AG04449 (cell line): ENCODE results near the gene DYNC1H1.

Source experiments
- CTCF ChIA-PET: fragments of 350-600 bp; formaldehyde crosslinking; extraction: SDS; loops from one replicate; lab custom pipeline; 2021; ENCODE audit warnings: antibody characterized with exemption; lab: Yijun Ruan, JAX
- POLR2A ChIA-PET: fragments of 400-600, 350-600 bp; formaldehyde crosslinking; extraction: SDS; loops from one replicate; lab custom pipeline; 2020; ENCODE audit warnings: antibody characterized with exemption, inconsistent platforms; lab: Yijun Ruan, JAX
- DNase-seq: peaks from one replicate; pipeline ENCODE4 v3.0.0-alpha.2; 2010; ENCODE audit warnings: low read depth, low spot score
- H3K4me3 ChIP-seq: 2 replicates; pipeline ENCODE4 v1.5.1; 2011; ENCODE audit warnings: low read depth, mild to moderate bottlenecking, control low read depth, low read length
- TF ChIP-seq, protein P1 (sequence below): IDR thresholded peaks from one replicate; pipeline ENCODE4 v1.5.1; 2011; ENCODE audit warnings: mild to moderate bottlenecking, moderate library complexity, low read length, control low read depth, inconsistent platforms; ENCODE audit not compliant: insufficient read depth; ENCODE audit errors: missing control alignments

Gene DYNC1H1

DNA sequence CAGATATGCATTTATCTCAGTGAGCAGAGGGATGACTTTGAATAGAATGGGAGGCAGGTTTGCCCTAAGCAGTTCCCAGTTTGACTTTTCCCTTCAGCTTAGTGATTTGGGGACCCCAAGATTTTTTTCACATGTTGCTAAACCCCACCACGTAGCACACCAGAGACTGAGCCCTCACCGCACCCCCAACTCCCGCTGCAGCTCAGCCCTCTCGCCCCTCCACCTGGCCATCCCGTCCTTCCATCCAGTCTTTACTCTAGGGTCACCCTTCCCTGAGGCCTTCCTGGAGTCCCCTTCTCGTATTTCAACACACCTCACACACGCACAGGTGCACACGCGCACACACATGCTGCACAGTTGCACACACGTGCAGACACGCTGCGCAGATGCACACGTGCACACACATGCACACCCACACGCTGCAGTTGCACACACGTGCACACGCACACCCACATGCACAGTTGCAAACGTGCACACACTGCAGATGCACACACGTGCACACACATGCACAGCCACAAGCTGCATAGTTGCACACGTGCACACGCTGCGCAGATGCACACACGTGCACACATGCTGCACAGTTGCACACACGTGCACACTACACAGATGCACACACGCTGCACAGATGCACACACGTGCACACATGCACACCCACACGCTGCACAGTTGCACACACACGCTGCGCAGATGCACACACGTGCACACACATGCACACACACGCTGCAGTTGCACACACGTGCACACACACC, 92.5 kb downstream of the DYNC1H1 start:
- DNase-seq, result no peak
- ChIA-PET POLR2A (no interaction called here), CTCF (interaction anchor here (1.0 to 1.4 kb wide), 2 partner anchors 29 to 39 kb away, joined by 3 to 8 read pairs; no protein-coding TSS in a partner anchor)
- TF ChIP-seq, protein P1, sequence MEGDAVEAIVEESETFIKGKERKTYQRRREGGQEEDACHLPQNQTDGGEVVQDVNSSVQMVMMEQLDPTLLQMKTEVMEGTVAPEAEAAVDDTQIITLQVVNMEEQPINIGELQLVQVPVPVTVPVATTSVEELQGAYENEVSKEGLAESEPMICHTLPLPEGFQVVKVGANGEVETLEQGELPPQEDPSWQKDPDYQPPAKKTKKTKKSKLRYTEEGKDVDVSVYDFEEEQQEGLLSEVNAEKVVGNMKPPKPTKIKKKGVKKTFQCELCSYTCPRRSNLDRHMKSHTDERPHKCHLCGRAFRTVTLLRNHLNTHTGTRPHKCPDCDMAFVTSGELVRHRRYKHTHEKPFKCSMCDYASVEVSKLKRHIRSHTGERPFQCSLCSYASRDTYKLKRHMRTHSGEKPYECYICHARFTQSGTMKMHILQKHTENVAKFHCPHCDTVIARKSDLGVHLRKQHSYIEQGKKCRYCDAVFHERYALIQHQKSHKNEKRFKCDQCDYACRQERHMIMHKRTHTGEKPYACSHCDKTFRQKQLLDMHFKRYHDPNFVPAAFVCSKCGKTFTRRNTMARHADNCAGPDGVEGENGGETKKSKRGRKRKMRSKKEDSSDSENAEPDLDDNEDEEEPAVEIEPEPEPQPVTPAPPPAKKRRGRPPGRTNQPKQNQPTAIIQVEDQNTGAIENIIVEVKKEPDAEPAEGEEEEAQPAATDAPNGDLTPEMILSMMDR, result no peak
- H3K4me3 ChIP-seq, result no peak overlapping the region

DNA sequence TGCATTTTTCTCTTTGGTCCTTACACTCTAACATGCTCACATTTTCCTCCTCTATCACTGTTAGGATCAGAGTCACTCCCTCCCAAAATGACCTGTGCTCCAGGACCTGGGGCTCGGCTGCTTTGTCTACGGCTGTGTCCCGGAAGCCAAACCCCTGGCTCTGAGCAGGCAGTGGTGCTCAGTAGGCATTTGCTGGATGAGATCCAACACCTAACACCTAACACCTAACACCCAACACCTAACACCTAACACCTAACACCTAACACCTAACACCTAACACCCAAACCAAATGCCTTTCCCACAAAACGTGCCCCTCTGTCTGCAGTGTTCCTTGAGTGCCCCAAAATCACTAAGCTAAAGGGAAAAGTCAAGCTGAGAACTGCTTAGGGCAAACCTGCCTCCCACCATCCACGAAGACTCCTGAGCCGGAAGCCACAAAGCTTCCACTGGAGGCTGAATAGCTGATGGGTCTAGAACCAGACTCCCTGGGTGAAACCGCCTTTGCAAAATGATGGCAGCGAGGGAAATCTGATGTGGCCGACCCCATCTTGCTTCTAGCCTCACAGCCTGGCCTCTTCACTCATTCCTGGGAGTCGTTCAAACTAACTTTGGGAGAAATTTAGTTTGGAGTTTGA, 93.2 kb downstream of the DYNC1H1 start:
- no peak for DNase-seq
- POLR2A ChIA-PET, result no interaction called here
- H3K4me3 ChIP-seq, result no peak overlapping the region
- TF ChIP-seq, protein P1, result no peak
- CTCF ChIA-PET, result interaction anchor here (1.2 to 1.4 kb wide), 2 partner anchors 39 to 256 kb away, joined by 5 to 8 read pairs; no protein-coding TSS in a partner anchor

DNA sequence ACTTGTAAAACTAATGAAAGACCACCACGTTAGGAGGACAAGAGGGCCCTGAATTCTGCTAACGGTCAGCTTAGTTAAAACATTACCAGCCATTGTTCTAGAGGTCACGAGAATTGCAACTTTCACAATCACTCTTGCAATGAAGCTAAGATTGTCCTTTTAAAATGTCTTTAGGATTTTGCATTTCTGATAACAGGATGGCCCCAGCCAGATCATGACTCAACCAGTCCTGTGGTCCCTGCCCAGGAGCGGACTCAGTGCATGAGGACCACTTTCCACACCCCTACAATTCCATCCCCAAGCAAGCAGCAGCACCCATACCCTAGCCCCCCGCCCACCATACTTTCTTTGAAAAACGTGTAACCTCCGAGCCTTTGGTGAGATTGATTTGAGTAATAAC, 93.8 kb downstream of the DYNC1H1 start:
- POLR2A ChIA-PET, result no interaction called here
- no peak overlapping the region for H3K4me3 ChIP-seq
- CTCF ChIA-PET, result interaction anchor here (1.2 to 1.4 kb wide), 2 partner anchors 38 to 256 kb away, joined by 5 to 8 read pairs; no protein-coding TSS in a partner anchor
- TF ChIP-seq, protein P1, result no peak
- no peak for DNase-seq

DNA sequence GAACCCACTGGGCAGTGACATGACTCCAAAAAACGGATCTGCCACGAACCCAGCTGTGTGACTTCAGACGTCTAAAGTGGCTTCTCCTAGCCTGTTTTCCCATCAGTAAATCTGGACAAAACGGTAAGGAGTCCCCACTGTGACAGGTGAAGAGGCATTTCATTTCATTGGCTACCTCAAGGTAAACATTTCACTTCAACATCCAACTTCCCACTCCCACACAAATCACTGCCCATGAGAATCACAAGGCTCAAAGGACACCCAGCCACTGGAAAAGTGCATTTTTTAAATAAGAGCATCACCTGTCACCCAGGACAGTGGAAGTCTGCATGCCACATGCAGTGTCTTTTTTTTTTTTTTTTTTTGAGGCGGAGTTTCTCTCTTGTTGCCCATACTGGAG, 94.6 kb downstream of the DYNC1H1 start:
- no peak for DNase-seq
- POLR2A ChIA-PET, result no interaction called here
- CTCF ChIA-PET, result no interaction called here
- H3K4me3 ChIP-seq, result no peak overlapping the region
- TF ChIP-seq, protein P1, result no peak

DNA sequence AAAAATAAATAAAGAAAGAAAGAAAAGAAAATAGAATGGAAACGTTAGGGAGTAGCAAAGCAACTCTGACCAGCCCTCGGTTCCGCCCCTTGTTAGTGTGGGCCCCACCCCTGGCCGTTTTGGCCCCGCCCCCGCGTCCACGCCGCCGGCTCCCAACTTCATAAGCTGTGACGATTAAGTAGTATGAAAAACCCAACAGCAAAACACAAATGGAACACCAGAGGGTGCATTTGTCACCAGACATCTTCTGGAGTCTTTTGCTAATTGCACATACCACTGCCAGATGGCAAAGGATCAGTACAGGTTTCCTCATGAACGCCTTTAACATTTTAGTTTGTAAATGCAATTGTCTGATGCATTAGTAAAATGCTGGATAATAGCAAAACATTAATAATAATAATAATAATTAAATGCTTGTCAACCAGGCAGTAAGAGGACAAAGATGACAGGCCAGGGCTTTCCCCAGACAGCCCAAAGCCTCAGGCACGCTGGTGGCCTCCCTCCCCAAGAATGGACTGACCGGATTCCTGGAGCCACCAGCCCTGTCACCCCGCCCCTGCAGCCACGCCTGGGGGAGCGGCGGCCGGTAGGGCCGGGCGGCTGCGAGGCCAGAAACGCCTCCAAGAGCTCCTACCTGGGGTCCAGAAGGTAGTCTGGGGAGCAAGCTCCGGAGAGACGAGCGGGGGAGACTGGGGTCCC, 98.9 kb downstream of the DYNC1H1 start:
- CTCF ChIA-PET, result interaction anchor here (0.6 to 5.1 kb wide), 16 partner anchors 8 to 258 kb away, joined by 3 to 75 read pairs (median 4); no protein-coding TSS in a partner anchor
- POLR2A ChIA-PET, result interaction anchor here (0.6 kb wide), 1 partner anchor 37 kb away, joined by 3 read pairs; no protein-coding TSS in a partner anchor
- DNase-seq, result peak; percentile 54
- no peak overlapping the region for H3K4me3 ChIP-seq
- TF ChIP-seq, protein P1, result peak; percentile 55
